GM12872 (cell line): ENCODE data around the gene CABP4.

Experiments used
- TF ChIP-seq, protein P1 (sequence below): IDR thresholded peaks from 3 replicates; pipeline ENCODE4 v1.5.1; 2011; ENCODE audit warnings: low read depth, mild to moderate bottlenecking, low read length, moderate library complexity; ENCODE audit not compliant: insufficient read depth

The CABP4 gene

DNA sequence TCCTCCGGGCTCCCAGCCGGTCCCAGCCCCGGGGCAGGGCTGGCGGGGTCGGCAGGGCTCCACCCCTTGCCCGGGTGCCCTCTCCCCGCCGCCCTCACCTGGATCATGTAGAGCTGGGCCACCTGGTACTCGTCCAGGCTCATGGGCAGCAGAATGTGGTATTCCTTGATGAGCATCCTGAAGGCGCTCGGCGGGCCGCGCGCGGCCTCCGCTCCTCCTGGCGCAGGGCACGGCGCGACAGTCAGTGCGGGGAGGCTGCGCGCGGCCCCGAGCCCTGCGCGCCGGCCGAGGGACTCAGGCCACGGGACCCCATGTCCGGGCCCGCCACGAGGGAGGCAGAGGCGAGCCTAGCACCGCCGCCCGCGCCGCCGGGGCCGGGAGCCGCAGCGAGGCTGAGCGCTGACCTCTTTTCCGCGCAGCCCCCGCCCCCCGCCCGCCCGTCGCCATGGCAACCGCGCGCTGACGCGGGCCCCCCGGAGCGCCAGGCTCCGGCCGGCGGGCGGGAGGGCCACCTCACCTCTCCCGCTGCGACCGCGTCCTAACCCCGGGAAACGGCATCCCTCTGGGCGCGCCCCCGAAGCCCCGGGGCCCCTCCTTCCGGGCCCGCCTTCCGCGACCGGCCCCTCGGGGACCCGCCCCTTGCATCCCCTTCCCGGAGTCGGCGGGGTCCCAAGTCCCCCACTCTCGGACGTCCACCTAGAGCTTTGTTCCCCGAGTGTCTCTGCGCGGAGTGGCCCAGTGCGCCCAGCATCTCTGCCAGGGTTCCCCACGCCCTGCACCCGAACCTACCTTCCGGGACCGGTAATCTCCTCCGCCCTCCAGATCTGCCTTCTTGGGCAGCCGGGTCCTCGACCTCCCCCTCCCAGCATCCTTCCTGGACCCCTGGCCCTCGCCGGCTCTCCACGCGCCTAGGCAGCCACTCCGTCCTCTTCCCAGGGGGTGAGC, 49.1 kb downstream of the CABP4 start:
- TF ChIP-seq, protein P1, sequence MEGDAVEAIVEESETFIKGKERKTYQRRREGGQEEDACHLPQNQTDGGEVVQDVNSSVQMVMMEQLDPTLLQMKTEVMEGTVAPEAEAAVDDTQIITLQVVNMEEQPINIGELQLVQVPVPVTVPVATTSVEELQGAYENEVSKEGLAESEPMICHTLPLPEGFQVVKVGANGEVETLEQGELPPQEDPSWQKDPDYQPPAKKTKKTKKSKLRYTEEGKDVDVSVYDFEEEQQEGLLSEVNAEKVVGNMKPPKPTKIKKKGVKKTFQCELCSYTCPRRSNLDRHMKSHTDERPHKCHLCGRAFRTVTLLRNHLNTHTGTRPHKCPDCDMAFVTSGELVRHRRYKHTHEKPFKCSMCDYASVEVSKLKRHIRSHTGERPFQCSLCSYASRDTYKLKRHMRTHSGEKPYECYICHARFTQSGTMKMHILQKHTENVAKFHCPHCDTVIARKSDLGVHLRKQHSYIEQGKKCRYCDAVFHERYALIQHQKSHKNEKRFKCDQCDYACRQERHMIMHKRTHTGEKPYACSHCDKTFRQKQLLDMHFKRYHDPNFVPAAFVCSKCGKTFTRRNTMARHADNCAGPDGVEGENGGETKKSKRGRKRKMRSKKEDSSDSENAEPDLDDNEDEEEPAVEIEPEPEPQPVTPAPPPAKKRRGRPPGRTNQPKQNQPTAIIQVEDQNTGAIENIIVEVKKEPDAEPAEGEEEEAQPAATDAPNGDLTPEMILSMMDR = no peak

DNA sequence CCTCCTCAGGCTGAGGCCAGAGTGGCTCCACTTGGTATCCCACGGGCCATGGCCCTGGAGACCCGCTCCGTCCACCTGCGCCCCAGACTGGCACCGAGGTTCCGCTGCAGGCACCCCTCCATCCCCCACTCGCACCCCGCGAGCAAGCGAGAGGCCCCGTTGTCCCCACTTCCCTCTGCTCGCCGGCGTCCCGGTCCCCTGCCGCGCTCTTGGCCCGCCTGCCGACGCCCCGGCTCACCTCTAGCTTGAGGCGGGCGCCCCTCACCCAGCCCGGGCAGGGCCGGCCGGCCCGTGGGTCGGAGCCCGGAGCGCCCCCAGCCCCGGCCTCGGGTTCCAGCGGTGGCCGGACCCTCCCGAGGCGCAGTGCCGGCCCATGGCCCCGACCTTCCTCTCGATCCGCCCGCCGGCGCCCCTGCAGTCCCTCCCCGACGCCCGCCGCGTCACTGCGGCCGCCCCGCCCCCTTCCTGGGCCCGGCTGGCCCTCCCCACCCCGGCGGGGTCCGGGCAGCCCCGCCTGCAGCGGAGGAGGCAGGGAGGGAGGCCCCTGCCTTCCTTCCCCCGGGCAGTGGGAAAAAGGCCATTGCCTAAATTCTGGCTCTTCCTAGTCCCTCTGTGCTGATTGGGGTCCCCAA, 49.9 kb downstream of the CABP4 start, which contains the start of gene PITPNM1:
Gene PITPNM1 (minus strand): TSS at position 414 of the 632 bp plus-strand sequence. CDS start 1,183 bp downstream, outside the sequence.
- TF ChIP-seq, protein P1 = no peak

DNA sequence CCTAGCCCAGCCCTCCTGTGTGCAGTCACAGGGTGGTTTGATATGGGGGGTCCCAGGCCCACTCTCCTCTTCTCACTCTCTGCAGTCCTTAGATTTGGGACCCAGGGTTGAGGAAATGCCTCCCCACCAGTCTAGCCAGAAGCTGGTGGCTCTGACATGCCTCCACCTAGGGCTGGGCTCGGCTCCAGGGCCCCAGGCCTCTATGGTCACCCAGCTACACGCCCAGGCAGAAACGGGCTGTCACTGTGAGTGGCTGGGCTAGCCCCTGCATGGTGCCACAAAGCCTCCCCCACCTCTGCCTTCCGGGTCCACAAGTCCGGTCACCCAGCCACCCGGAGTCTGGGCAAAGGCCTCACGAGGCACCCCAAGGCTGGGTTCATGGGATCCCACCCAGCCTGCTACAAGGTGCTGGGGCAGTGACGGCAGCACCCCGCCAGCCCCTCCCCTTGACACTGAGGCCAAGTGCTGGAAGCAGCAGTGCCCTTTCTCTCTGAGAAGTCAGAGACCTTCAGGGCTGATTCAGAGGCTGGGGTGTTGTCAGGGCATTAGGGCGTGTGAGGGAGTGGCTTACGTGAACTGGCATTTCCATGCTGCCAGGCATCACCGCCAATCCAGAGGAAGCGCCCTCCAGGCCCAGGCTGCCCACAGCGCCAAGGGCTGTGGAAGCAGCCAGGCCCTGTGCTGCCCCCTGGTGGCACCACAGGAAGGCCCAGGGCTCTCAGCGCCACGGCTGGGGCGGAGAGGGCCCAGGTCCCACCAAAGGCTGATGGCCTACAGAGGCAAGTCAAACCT, 50.6 kb downstream of the CABP4 start:
- TF ChIP-seq, protein P1 = peak; percentile 97

DNA sequence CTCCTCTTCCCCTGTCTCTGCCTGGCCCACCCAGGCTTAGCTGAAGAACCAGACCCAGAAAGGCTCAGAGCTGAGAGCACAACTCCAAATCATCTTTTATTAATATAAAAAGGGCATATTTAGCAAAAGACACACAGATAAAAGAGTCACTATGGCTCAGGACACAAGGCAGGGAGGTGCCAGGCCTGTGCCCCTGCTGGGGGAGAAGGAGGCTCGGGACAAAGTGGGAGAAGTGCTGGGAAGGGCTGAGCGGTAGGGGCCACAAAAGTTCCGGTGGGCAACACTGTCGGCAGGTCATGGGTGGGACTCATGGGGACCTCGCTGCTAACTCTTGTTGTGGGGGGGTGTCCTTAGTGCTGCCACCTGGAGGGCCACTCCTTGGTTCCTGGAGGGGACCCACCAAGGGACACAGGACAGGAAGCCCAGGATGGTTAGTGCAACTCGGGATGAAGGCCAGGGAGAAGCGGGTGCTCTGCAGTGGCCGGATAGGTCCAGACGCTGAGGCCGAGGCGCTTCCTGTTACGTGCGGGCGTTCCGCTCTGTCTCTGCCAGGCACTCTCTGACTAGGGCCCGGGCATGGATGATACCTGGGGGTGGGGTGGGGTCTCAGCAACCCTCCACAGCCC, 51.4 kb downstream of the CABP4 start:
- TF ChIP-seq, protein P1 = no peak

DNA sequence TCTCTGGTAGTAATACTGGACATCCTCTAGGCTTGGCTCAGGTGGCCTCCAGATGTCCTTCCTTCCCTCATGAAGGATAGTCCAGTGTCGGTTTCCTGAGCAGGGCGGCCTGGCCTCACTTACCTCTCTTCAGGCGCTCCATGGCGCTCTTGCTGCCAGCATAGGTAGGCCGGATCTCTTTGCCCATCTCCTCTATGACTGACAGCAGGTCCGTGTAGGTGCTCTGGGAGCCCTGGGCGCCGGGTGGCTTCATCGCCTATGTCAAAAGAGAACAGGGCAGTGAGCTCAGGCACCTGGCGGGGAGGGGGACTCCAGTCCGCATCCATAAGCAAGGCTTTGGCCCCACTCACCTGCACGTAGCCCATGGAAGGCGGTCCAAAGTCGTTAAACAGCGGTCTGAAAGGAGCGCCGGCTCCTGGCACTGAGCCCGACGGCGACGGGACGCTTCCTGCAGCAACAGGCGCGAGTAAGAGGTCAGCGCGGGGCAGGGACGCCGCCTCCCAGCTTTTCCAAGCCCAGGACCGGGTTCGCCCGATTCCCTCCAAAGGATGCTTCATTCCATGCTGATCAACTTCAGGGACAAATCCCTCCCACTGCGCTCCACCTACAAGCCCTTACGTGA, 52.2 kb downstream of the CABP4 start:
- TF ChIP-seq, protein P1 = no peak

DNA sequence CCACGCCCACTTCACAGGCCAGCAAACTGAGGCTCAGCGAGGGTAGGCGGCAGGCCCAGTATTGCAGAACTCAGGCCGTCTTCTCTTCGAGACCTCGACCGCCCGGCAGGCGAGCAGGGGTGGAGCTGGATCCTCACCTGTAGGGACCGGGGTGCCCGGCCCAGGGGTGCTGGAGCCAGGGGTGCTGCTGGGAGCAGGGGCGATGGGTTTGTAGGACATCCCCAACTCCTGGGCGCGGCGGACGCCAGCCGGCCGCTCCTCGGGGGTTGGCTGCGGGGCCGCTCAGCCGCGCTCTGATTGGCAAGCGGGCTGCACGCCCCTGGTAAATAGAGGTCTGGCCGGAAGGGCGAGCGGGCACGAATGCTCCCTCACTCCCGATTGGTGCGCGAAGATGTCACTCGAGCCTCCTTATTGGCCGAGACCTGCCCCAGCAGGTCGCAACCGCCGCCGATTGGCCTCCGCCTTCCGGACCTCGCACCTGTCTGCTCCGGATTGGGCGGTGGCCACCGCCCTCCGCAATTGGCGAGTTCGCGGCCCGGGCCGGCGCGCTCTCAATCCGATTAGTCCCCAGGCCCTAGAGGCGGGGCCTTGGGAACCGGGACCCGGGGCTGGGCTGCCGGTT, 52.8 kb downstream of the CABP4 start, which contains the start of gene CDK2AP2:
Gene CDK2AP2 (minus strand): TSS at position 299 of the 622 bp plus-strand sequence. CDS start 80 bp downstream, at position 219.
- TF ChIP-seq, protein P1 = no peak
